Measurements from ENCODE around the gene ANKRD62.
"Not testable (repeated sequence)": the region's sequence is repeated elsewhere in the genome, so short reads cannot be mapped to it uniquely, and the experiment has no call there.

The ANKRD62 gene

GRCh38 chr18:12066910-12067511, 26.6 kb upstream of the ANKRD62 start:
- no peak for DNase-seq

- DNase-seq: no peak
Observed at GRCh38 chr18:12067671-12068070, 26.0 kb upstream of the ANKRD62 start.

- not testable (repeated sequence) for DNase-seq
Observed at GRCh38 chr18:12068316-12068949, 25.2 kb upstream of the ANKRD62 start.

- no peak for DNase-seq
Observed at GRCh38 chr18:12068950-12069320, 24.7 kb upstream of the ANKRD62 start.

GRCh38 chr18:12071066-12071465, 22.6 kb upstream of the ANKRD62 start:
- DNase-seq: not testable (repeated sequence)

GRCh38 chr18:12072996-12073395, 20.6 kb upstream of the ANKRD62 start:
- DNase-seq: no peak

GRCh38 chr18:12074736-12075135, 18.9 kb upstream of the ANKRD62 start:
- no peak for DNase-seq

GRCh38 chr18:12076424-12077140, 17.1 kb upstream of the ANKRD62 start:
- no peak for DNase-seq

GRCh38 chr18:12077994-12078393, 15.6 kb upstream of the ANKRD62 start:
- DNase-seq: not testable (repeated sequence)

- DNase-seq: no peak
Observed at GRCh38 chr18:12079491-12080237, 14.0 kb upstream of the ANKRD62 start.

- DNase-seq: no peak
Observed at GRCh38 chr18:12085136-12085535, 8.5 kb upstream of the ANKRD62 start.

- DNase-seq: no peak
Observed at GRCh38 chr18:12085786-12086185, 7.9 kb upstream of the ANKRD62 start.

- no peak for DNase-seq
Observed at GRCh38 chr18:12086249-12086648, 7.4 kb upstream of the ANKRD62 start.

- no peak for DNase-seq
Observed at GRCh38 chr18:12086677-12087470, 6.8 kb upstream of the ANKRD62 start.

GRCh38 chr18:12087471-12088025, 6.1 kb upstream of the ANKRD62 start:
- no peak for DNase-seq

- DNase-seq: no peak
Observed at GRCh38 chr18:12088096-12088495, 5.5 kb upstream of the ANKRD62 start.

GRCh38 chr18:12088731-12089375, 4.8 kb upstream of the ANKRD62 start:
- DNase-seq: no peak

- no peak for DNase-seq
Observed at GRCh38 chr18:12091538-12092141, 2.0 kb upstream of the ANKRD62 start.

- no peak for DNase-seq
Observed at GRCh38 chr18:12092398-12093229, 1.0 kb upstream of the ANKRD62 start.

GRCh38 chr18:12098374-12098773, 4.7 kb downstream of the ANKRD62 start:
- DNase-seq: no peak

All from stimulated activated CD4-positive, alpha-beta T cell treated with anti-CD3 and anti-CD28 coated beads, Interleukin-1b, Interleukin-23, amount 100 ng/mL, for 48 hours (primary cell).